T follicular helper cell (primary cell): ENCODE measurements around the gene PHF19.

Experiments used
- DNase-seq: peaks from one replicate; pipeline ENCODE4 v3.0.0-alpha.2; 2020; ENCODE audit warnings: low read depth

The PHF19 gene

DNA sequence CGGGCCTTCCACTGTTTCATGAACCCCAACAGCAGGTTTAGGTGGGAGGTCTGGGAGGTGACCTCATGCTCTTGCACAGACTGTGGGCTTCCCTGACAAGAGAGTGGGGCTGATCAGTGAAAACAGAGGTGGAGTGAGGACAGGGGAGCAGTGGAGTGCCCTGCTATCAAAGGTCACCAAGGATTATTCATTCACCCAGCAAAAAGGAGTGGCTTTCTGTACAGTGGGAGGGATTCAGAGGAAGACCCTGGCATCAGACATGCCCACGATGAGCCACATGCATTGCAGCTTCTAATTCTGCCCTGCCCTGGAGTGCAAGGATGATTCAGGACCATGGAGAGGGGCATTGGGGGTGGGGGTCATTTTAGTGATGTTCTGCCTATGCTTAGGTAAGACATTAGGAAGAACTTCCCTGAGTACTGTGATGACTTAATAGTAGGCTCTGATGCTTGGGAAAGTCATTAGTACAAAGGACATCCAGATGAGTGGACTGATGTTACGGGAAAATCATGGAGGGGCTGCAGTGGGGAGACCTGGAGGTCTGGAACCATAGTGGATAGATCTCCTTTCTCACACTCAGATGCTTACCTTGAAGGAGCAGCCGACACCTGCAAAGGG is 36.8 kb upstream of the PHF19 start:
- no peak for DNase-seq

DNA sequence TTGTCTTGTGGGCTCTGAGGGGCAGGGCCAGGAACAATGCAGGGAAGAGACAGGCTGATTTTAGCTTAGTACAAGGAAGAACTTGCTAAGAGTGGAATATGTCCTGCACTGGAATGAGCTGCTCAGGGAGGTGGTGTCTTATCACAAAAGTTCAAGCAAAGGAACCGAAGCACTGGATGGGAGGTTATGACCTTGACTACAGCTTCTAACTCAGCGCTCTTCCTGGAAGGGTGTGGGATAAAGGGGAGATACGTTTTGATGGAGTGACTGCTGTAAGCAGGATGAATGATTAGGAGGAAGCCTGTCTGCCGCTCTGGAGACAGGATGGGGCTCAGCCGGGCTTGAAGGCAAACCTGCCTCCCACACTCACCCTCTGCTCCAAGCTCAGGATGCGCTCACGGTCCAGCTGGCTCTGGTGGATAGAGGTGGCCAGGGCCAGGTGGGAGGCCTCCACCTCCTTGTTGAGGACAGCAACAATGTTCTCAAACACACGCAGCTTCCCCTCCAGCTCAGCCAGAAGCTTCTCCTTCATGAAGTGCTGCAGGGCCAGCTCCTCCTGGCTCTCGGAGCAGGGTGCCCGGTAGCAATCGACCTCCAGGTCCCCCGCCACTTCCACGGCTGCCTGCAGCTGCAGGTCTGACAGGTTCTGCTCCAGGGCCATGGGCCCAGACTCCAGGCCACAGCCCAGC is 36.1 kb upstream of the PHF19 start:
- DNase-seq = no peak

DNA sequence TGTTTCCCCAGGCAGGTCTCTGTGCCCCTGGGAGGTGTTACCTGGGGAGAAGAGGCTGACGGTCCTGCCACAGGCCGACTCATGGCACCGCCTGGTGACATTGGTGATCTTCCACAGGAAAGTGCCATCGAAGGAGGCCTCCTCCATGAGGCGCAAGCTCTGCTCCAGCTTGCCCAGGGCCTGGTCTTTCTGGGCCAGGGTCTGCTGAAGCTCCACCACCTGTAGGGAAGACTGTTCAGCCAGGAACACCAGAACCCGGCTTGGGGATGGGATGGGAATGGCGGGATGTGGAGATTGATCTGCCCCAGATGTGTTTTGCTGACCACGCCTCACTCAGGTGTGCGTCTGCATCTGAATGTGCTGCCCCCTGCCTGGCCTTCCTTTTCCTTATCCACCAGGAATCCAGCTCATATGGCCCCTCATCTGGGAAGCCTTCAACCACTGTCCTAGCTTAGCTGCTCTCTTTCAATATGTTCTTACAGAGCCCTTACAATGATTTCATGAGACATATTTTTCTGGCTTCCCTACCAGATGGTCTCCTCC is 34.4 kb upstream of the PHF19 start:
- DNase-seq = no peak

DNA sequence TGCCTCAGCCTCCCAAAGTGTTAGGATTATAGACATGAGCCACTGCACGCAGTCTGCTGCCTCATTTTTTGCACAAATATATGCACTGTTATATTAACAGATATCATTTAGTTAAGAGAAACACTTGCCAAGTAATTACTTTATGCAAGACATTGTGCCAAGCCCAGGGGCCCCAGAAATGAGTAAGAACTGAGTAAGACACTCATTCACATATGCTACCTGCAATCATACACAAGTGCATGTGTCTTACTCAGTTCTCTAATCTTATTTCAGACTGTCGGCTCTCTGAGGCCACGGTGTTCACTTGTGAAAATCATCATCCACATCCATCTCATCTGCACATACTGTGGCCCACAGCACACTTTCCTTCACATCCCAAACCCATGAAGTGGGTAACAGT is 33.7 kb upstream of the PHF19 start:
- DNase-seq = no peak

DNA sequence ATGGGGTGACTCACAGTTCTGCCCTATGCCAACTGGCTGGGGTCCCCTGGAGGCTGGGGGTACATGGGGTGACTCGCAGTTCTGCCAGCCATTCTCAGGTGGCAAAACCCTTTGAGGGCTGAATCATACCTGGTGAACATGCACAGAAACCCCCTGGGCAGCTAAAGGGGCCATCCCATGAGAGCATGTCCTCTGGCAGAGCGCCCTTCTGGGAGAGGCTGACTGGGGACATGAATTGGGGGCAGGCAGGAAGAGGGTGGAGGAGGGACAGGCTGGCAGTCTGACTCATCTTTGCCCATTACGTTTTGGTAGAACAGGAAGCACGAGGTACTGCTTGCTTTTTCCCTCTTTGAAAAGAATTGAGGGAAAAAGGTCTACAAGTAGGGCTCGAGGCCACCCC is 32.9 kb upstream of the PHF19 start:
- no peak for DNase-seq

DNA sequence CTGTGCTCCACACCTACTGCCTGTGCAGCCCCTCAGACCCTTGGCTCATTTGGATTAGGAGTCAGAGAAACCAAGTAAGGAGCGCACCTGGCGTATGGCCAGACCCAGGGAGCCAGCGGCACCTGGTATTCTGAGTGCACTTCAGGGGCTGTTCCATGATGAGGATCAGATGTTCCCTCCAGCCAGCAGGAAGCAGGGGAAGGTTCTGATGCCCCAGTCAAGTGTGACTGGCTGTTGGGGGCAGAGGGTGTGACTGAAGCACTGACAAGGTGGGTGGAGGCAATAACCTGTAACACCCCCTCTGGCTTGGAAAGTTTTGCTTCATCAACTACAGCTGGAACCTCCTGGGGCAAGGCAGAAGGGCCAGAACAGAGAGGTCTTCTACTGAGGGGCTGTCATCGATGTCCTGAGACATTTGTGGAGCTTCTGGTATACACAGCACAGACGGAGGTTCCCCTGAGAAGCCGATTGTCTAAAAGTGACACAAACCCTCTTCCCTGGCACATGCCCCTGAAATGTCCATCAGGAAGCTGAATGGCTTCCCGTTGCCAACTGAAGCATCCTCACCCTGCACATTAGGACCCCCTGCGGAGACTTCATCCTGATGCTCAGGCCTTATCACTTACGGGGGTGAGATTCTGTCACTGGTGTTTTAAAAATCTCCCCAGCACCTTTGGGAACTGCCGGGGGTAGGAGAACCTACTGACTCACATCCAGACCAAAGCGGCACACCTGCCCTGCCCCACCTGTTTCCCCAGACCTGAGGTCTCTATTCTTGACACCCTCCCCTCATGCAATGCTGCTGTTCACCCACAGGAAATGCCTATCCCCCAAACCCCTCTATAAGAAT is 28.6 kb upstream of the PHF19 start:
- DNase-seq = no peak

DNA sequence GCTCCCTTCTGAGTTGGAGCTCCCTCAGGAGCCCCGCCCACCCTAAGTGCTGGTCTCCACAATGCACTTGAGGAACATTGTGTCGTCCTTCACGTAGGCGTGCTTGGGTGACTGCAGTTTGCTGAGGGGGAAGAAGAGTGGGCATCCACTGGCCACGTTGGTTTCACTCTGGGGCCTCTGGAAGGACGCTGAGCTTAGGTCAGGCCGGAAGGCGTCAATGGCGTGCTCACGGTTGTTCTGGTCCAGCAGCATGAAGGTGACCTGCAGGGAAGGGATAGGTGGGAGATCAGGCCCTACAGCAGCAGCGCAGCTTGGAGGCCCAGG is 28.0 kb upstream of the PHF19 start:
- DNase-seq = no peak

DNA sequence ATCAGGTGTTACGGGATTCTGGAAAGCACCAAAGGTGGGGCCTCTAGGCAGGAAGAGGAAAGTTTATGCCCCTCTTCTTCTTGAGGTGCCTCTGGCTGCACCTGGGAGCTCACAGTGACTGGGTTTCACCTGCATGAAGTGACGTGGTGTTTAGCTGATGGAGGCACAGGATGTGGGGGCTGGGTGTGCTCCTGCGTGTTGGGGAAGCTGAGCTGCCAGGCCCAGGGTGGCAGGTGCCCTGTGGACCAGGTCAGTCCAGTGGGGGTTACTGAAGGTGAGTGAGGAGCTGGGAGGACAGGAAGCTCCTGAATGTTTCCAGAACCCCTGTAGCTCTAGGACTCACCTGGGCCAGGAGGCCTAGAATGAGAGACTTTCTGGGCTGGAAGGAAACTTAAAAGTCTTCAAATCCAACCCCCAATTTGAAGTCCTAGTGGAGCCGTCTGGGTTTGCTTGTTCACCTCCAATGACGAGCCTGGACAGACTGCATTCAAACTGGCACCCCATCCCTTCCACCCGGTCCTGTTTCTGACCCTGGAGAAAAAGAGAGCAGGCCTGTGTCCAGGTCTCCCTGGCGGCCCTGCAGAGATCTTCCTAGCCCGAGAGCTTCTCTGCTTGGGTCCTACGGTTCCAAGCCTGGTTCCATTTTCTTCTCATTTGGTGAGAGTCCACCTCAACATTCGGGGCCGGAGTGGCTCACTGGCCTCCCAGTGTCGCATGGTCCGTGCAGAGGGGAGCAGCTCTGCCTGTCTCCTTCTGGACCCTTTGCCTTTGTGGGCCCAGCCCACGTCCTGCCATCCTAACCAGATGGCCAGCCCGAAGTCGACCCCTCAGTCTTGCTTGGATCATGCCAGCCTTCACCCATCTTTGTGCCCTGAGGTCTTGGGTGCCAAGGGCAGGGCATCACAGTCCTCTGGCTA is 27.3 kb upstream of the PHF19 start:
- DNase-seq = peak; percentile 68

DNA sequence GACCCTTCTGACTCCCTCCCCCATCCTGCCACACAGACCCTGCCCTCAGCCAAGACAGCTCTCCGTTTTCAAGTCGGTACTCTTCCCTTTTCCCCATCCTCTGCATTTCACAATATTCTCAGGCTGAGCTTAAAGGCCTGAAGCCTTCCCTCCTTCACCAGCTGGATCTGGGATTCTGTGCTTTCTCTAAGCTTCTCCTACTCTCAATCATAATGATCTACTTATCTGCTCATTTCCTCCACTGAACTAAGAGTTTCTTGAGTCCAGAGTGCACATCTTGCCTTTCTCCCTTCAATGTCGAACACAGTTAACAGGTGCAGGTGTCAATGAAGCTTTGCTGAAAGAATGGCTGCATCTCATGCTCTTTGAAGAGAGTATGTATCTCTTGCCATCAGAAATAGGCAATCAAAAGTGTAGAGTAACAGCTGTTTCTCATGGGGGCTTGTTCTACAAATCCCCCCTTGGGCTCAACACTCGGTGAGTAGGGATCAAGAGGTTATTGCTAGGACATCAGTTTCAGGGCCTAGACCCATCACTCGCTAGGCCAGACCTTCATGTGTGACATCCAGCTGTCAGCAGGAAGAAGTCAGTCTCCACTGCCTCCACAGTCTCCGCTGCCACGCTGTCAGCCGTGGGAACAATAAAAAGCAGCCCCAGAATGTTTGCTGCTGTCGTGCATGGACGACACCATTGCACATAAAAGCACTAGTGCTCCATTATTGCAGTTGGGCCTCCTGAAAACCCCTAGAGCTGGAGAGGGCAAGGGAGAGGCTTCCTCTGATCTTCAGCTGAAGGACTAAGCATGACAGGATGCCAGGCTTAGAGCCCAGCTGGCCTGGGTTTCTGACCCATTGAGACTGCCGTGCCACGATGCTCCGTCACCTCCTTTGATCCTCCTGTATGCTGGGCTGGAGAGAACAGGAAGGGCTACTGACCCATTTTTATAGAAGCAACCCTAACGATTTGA is 25.9 kb upstream of the PHF19 start:
- no peak for DNase-seq

DNA sequence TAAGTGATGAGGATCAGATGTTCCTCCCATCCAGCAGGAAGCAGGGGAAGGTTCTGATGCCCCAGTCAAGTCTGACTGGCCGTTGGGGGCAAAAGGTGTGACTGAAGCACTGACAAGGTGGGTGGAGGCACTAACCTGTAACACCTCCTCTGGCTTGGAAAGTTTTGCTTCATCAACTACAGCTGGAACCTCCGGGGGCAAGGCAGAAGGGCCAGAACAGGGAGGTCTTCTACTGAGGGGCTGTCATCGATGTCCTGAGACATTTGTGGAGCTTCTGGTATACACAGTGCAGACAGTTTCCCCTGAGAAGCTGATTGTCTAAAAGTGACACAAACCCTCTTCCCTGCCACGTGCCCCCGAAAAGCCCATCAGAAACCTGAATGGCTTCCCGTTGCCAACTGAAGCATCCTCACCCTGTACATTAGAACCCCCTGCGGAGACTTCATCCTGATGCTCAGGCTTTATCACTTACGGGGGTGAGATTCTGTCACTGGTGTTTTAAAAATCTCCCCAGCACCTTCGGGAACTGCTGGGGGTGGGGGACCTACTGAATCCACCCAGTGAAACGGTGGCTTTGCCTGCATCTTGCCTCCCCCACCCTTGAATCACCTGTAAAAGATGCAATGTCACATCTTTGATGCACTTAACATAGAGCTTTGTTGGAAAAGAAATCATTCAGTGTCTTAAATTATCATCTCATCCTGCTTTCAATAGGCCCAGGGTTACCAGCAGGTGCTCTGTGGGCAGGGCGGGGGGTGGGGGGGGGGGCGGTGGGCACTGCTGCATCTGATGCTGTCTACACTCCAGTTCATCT is 25.0 kb upstream of the PHF19 start:
- no peak for DNase-seq

DNA sequence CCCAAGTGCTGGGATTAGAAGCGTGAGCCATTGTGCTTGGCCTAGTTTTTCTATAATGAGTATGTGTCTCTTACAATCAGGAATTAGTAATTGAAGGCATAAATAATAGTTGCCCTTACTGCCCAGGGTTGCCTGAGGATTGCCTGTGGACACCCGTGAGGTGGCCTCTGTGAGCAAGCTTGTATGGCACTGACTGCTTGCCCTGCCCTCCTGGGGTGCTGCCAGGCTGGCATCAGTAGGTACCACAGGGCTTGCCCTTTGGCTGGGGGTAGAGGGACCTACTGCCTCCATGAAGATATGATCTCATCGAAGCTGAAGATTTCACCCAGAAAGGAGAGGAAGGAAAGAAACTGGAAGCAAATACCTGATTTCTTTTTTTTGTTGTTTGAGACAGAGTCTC is 23.8 kb upstream of the PHF19 start:
- no peak for DNase-seq

DNA sequence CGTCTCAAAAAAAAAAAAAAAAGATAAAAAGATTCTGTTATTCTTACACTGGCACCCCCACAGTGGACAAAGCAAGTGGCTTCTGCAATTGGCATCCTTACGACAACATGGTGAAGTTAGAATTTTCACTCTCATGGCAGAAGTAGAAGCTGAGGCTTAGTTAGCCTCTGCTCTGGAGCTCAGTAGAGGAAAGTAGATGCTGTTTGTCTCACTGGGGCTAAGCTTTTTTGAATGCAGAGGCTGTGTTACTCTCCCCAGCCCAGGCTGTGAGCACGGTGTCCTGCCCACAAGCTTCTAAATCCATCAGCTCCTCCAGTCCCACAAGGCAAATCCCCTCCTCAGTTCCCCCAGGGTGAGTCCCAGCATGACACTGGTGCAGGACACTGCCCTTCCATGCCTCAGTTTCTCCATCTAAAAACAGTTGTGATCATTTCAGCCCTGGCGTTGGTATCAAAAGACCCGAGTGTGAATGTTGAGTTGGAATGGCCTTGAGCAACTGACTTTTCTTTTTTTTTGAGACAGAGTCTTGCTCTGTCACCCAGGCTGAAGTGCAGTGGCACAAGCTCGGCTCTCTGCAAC is 22.6 kb upstream of the PHF19 start:
- no peak for DNase-seq

DNA sequence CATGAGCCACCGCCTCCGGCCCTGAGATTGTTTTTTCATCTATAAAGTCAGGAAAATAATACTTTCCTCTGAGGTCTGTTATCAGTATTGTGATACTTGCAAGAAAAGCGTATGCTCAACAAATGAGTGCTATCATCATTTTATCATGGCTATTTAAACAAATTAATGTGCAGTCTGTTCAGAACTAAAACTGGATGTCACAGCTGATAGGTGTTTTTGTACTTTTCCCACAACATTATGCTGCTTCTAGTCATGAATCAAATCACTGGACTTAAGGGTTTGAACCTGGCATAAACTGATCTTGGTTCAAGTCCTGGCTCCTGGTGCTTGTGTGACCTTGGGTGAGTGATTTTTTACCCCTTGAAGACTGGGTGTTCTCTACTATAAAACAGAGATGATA is 21.4 kb upstream of the PHF19 start:
- no peak for DNase-seq

DNA sequence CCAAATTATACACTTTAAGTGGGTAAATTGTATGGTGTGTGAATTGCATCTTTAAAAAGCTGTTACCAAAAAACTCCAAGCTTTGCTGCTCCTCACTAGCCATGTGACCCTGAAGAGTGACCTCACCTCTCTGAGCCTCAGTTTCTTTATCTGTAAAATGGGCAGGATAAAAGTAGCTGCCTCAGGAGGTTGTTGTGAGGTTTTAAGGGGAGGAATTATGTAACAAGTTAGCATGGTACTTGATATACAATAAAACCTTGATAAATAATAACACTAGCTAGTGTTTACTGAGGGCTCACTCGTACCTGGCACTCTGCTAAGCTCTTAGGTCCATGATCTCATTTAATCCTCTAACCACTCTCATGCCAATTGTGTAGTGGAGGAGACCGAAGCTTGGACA is 19.0 kb upstream of the PHF19 start:
- no peak for DNase-seq

DNA sequence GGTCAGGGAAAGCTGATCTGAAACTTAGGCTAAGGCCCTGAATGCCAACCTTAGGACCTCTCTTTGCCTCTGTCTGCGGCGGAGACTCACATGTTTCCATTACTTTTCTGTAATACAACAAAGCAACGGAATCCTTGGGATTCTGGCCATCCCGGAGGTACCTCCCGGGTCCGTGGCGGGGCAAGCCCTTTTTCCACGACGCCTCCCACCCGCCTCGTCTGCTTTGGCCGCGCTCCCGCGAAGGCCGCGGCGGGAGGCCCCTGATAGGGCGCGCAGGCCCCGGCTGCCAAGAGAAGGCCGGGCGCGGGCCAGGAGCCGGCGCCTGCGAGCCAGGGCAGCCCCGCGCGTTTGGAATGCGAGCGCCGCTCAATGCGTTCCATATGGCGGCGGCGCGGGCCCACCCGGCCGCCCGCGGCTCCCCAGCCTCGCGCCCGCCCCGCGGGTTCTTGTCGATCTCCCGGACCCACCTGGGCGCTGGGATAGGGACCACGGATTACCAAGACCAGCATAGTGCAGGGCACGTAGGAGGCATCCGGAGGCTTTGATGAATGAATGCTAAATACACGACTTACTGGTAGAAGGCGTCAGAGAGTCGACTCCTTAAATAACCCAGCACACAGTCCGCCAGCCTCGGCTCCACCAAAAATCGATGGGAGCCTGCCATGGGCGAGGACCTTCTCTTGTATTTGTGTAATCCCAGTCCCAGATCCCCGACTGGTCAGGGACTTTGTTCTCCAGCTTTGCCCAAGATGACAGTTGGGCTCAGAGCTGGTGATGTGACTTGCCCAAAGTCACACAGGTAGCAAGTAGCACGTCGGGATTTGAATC is 17.5 kb upstream of the PHF19 start:
- DNase-seq = no peak

DNA sequence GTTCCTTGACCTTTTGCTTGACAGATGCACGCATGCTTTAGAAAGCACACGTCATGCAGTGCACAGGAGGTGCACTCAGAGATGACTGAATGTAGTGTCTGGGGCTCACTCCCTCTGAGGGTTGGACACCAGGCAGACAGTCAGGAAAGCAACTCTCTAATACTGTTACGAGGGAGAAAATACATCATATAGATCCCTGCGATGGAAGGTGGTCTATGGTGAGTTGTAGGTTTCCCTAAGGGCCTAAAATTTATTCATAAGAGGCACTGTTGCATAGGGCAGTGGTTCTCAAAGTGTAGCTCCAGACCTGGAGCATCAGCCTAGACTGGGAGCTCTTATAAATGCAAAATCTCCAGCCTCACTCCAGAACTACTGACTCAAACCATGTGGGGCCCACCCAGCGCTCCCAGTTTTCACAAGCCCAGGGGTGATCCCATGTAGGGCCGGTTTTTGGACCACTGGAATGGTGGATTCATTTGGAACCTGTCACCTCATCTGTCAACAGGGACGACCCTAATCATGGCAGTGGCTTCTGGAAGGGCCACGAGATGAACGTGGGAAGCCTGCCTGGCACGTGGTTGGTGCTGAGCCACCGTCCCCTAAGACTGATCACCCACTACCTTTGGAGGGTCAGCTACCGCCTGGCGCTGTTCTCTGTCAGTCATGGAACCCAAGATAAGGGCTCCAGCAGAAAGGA is 16.8 kb upstream of the PHF19 start:
- DNase-seq = no peak

DNA sequence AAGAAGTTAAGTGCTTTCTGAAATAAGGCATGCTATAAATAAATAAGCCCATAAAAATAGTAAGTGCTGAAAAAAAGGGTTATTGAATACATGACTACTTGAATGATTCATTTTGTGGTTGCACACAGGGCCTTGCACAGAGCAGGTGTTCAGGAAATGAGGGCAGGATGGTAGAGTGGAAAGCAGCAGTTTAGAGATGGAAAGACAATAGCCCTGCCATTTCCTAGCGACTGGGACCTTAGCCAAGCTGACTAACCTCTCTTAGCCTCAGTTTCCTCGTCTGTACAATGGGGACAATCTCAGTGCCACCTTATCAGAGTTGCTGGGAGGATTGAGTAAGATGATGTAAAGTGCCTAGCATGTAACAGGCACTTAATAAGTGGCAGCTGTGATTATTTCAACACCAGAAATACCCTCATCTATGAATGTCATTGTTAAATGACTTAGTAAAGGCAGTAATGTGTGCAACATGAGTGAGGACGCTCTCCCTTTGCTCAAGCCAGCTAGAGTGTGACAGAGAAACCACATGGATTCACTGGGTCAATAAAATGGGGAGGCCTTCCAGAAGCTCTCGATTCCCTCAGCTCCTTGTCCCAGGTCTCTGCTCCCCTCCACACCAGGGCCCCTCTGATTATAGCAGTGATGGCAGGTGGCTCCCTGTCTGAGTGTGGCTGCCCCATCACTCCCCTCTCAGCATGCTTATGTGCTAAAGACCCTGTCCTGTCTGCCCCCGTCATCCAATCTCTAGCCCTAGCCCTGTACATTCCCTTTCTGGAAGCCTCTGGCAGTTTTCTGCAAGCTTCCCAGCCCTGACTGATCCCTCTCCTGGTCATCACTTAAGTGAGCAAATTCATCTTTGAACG is 16.0 kb upstream of the PHF19 start:
- DNase-seq = peak; percentile 60
